PC-3 (cell line): ENCODE results near the gene PCNT.

Source experiments
- CTCF ChIP-seq: fragments of 300-600 bp; sonication (generic); conservative IDR thresholded peaks from 2 replicates; pipeline ENCODE4 v1.5.1; 2017; ENCODE audit warnings: antibody characterized with exemption, low read depth, mild to moderate bottlenecking, low read length
- EZH2 ChIP-seq: fragments of 300-600 bp; sonication (generic); IDR thresholded peaks from one replicate; pipeline ENCODE4 v1.6.1; 2017; ENCODE audit warnings: antibody characterized with exemption, mild to moderate bottlenecking, low read length; ENCODE audit not compliant: unreplicated experiment

- TF ChIP-seq CTCF (no peak), EZH2 (no peak)
Measured at GRCh38 chr21:46297338-46298271, 26.4 kb upstream of the PCNT start.
